ENCODE measurements around the gene CCDC38.

CCDC38 gene

GRCh38 chr12:95830335-95831089 lies 111.9 kb downstream of the CCDC38 start:
- no peak for DNase-seq

GRCh38 chr12:95829395-95829794 lies 113.0 kb downstream of the CCDC38 start:
- DNase-seq, result no peak

GRCh38 chr12:95820096-95820703 lies 122.2 kb downstream of the CCDC38 start:
- no peak for DNase-seq
